Measurements from ENCODE around the gene NKIRAS2. TPM values are rescaled to one million over a fixed set of nuclear protein-coding genes. Genes with fewer than 3 reads are reported as not detected.

Gene NKIRAS2
- total RNA-seq, 2 donors from 2014 or later = 48.0 to 51.2 TPM

DNA sequence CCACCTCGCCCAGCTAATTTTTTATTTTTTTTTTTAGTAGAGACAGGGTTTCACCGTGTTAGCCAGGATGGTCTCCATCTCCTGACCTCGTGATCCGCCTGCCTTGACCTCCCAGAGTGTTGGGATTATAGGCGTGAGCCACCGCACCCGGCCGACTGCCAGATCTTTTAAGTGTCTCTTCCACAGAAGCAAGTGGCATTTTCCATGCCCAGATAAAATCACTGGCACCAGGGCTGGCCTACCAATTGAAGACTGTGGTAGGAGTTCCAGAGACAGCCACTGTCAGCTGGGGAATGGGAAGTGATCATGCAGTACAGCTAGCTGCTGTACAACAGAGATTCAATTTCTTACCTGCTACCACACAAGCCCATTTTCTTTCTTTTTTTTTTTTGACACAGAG lies 35.4 kb upstream of the NKIRAS2 start:
- no peak overlapping the region for H3K27ac Mint-ChIP-seq
- Histone ChIP-seq H3K4me1 (ENCODE audit: control insufficient read depth, insufficient read depth, low read length) (no peaks in the 10 kb centered on the region), H3K36me3 (ENCODE audit: control insufficient read depth, insufficient read depth, low read length) (peaks cover 93% of the 10 kb centered on the region), H3K27me3 (ENCODE audit: control insufficient read depth, insufficient read depth, low read length, poor library complexity, severe bottlenecking) (no peaks in the 10 kb centered on the region), H3K9me3 (ENCODE audit: control insufficient read depth, low read length) (no peaks in the 10 kb centered on the region), H3K9ac (ENCODE audit: extremely low read depth, low read length, poor library complexity, severe bottlenecking) (no peak overlapping the region), H3K4me3 (ENCODE audit: low read length) (no peak overlapping the region), H3K27ac (ENCODE audit: low read depth, low read length) (no peak overlapping the region)
- H3K4me3 Mint-ChIP-seq = no peak overlapping the region
- peaks cover 90% of the 10 kb centered on the region for H3K36me3 Mint-ChIP-seq (ENCODE audit: low read depth)
- no peak for DNase-seq
- H3K4me1 Mint-ChIP-seq = no peaks in the 10 kb centered on the region
- WGBS, 2 experiments (ENCODE audit: insufficient coverage in 1 of 2, insufficient read length in 1 of 2) = 92 to 95% methylated on average over 8 of the region's 8 CpGs
- no peaks in the 10 kb centered on the region for H3K9me3 Mint-ChIP-seq
- no peaks in the 10 kb centered on the region for H3K27me3 Mint-ChIP-seq (ENCODE audit: insufficient read depth)
- TF ChIP-seq, protein P1, sequence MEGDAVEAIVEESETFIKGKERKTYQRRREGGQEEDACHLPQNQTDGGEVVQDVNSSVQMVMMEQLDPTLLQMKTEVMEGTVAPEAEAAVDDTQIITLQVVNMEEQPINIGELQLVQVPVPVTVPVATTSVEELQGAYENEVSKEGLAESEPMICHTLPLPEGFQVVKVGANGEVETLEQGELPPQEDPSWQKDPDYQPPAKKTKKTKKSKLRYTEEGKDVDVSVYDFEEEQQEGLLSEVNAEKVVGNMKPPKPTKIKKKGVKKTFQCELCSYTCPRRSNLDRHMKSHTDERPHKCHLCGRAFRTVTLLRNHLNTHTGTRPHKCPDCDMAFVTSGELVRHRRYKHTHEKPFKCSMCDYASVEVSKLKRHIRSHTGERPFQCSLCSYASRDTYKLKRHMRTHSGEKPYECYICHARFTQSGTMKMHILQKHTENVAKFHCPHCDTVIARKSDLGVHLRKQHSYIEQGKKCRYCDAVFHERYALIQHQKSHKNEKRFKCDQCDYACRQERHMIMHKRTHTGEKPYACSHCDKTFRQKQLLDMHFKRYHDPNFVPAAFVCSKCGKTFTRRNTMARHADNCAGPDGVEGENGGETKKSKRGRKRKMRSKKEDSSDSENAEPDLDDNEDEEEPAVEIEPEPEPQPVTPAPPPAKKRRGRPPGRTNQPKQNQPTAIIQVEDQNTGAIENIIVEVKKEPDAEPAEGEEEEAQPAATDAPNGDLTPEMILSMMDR (conservative IDR thresholded peaks at IDR 0.05) = no peak

DNA sequence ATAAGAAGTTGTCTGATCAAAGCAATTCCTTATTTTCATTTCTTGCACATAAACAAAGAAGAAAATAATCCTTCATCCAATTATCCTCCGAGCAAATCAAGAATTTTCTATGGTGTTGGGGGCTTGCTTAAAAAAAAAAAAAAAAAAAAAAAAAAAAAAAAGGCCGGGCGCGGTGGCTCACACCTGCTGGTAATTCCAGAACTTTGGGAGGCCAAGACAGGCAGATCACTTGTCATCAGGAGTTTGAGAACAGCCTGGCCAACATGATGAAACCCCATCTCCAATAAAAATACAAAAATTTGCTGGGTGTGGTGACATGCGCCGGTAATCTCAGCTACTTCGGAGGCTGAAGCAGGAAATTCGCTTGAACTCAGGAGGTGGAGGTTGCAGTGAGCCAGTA lies 34.0 kb upstream of the NKIRAS2 start:
- peaks cover 90% of the 10 kb centered on the region for H3K36me3 Mint-ChIP-seq (ENCODE audit: low read depth)
- Histone ChIP-seq H3K27me3 (ENCODE audit: control insufficient read depth, insufficient read depth, low read length, poor library complexity, severe bottlenecking) (no peaks in the 10 kb centered on the region), H3K9ac (ENCODE audit: extremely low read depth, low read length, poor library complexity, severe bottlenecking) (no peak overlapping the region), H3K9me3 (ENCODE audit: control insufficient read depth, low read length) (no peaks in the 10 kb centered on the region), H3K27ac (ENCODE audit: low read depth, low read length) (no peak overlapping the region), H3K36me3 (ENCODE audit: control insufficient read depth, insufficient read depth, low read length) (peaks cover 96% of the 10 kb centered on the region), H3K4me1 (ENCODE audit: control insufficient read depth, insufficient read depth, low read length) (no peaks in the 10 kb centered on the region), H3K4me3 (ENCODE audit: low read length) (no peak overlapping the region)
- TF ChIP-seq, protein P1 (conservative IDR thresholded peaks at IDR 0.05) = no peak
- no peaks in the 10 kb centered on the region for H3K9me3 Mint-ChIP-seq
- no peak overlapping the region for H3K4me3 Mint-ChIP-seq
- H3K27ac Mint-ChIP-seq = no peak overlapping the region
- WGBS, 2 experiments (ENCODE audit: insufficient coverage in 1 of 2, insufficient read length in 1 of 2) = 91 to 95% methylated on average over 5 to 8 of the region's 8 CpGs
- no peaks in the 10 kb centered on the region for H3K27me3 Mint-ChIP-seq (ENCODE audit: insufficient read depth)
- no peak for DNase-seq
- no peaks in the 10 kb centered on the region for H3K4me1 Mint-ChIP-seq

DNA sequence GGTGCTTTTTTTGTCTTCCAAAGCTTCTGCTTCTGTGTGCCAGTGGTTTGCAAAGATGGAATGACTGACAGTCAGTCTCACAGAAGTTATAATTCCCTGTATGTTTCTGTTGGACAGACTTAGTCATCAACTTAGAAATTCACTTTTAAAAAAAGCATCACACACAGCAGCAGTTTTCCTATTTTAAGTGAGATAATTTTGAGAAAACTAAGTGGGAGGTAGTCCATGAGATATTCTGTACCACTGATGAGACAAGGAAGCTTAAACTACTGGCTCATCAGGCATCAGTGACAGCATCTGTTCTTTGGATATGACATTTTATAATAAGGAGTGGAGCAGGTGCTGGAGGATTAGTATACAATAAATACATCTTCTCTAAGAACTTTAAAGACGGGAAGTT lies 33.3 kb upstream of the NKIRAS2 start:
- Histone ChIP-seq H3K4me3 (ENCODE audit: low read length) (no peak overlapping the region), H3K27ac (ENCODE audit: low read depth, low read length) (no peak overlapping the region), H3K36me3 (ENCODE audit: control insufficient read depth, insufficient read depth, low read length) (peaks cover 97% of the 10 kb centered on the region), H3K4me1 (ENCODE audit: control insufficient read depth, insufficient read depth, low read length) (no peaks in the 10 kb centered on the region), H3K9ac (ENCODE audit: extremely low read depth, low read length, poor library complexity, severe bottlenecking) (no peak overlapping the region), H3K27me3 (ENCODE audit: control insufficient read depth, insufficient read depth, low read length, poor library complexity, severe bottlenecking) (no peaks in the 10 kb centered on the region), H3K9me3 (ENCODE audit: control insufficient read depth, low read length) (no peaks in the 10 kb centered on the region)
- no peak overlapping the region for H3K4me3 Mint-ChIP-seq
- H3K27ac Mint-ChIP-seq = no peak overlapping the region
- H3K4me1 Mint-ChIP-seq = no peaks in the 10 kb centered on the region
- H3K36me3 Mint-ChIP-seq (ENCODE audit: low read depth) = peaks cover 91% of the 10 kb centered on the region
- WGBS, 2 experiments (ENCODE audit: insufficient coverage in 1 of 2, insufficient read length in 1 of 2) = 100% methylated on average over 1 of the region's 1 CpG; no CpG with 5 or more reads in 1 of the 2 experiments
- TF ChIP-seq, protein P1 (conservative IDR thresholded peaks at IDR 0.05) = no peak
- H3K9me3 Mint-ChIP-seq = no peaks in the 10 kb centered on the region
- no peaks in the 10 kb centered on the region for H3K27me3 Mint-ChIP-seq (ENCODE audit: insufficient read depth)
- DNase-seq = no peak

All from endodermal cell (in vitro differentiated cells).